K562 (cell line): ENCODE data around the gene HSF2BP.

ENCODE experiments used
- ZFP30 ChIP-seq: fragments of 250-450 bp; sonication (Bioruptor Pico); IDR thresholded peaks from 2 replicates; pipeline ENCODE4 v1.8.0; 2022; ENCODE audit warnings: moderate library complexity, mild to moderate bottlenecking, inconsistent platforms, borderline replicate concordance
- TF ChIP-seq, protein P1 (sequence below): fragments of 250-450 bp; sonication (Bioruptor Pico); IDR thresholded peaks from 2 replicates; pipeline ENCODE4 v1.8.0; 2022; ENCODE audit warnings: moderate library complexity, mild to moderate bottlenecking, inconsistent platforms

DNA sequence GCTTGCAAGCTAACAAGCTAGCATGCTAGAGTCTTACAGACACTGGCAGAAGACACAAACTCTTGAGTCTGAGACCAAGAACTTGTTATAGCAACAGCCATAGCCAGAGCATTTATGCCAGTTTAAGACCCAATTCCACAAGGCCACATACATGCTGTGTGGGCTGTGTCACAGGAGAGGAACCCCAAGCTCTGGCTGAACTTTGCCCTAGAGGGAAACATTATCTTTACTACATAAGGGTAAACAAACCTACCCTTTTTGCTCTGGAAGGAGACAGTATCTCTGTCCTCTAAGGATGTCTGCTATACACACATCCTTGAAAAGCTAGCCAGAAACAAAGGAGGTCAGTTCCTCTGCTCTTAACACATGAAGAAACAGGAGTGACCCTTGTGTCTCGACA, 70.3 kb downstream of the HSF2BP start:
- TF ChIP-seq, protein P1, sequence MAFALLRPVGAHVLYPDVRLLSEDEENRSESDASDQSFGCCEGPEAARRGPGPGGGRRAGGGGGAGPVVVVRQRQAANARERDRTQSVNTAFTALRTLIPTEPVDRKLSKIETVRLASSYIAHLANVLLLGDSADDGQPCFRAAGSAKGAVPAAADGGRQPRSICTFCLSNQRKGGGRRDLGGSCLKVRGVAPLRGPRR, result no peak
- no peak for TF ChIP-seq ZFP30 (CRISPR knock-in tag)
